GM21515 (cell line): Measurements from ENCODE around the gene GCSAML.

Experiments
- ATAC-seq: cut with Tn5 transposase; IDR thresholded peaks from one replicate; pipeline ENCODE4 v1.9.1; 2021; ENCODE audit not compliant: unreplicated experiment

Gene GCSAML

GRCh38 chr1:247562198-247562597, 13.3 kb downstream of the GCSAML start:
- no peak for ATAC-seq

- no peak for ATAC-seq
These were observed 25.3 kb downstream of the GCSAML start for GRCh38 chr1:247574236-247574635.

- ATAC-seq = no peak
These were observed 25.7 kb downstream of the GCSAML start for GRCh38 chr1:247574664-247575063.

- ATAC-seq = no peak
These were observed 27.6 kb downstream of the GCSAML start for GRCh38 chr1:247576514-247576913.

- no peak for ATAC-seq
These were observed 30.1 kb downstream of the GCSAML start for GRCh38 chr1:247578946-247579460.

- no peak for ATAC-seq
These were observed 39.1 kb downstream of the GCSAML start, which contains the start of gene OR2G2 for GRCh38 chr1:247588060-247588459. OR2G2 (plus strand) TSS chr1:247588360; CDS start chr1:247588360, 0 bp downstream.

- ATAC-seq = no peak
These were observed 56.4 kb downstream of the GCSAML start, which contains the start of gene OR2G3 for GRCh38 chr1:247605286-247605685. OR2G3 (plus strand) TSS chr1:247605586; CDS start chr1:247605586, 0 bp downstream.

GRCh38 chr1:247613405-247613804, 64.5 kb downstream of the GCSAML start:
- no peak for ATAC-seq

GRCh38 chr1:247614625-247615024, 65.7 kb downstream of the GCSAML start:
- no peak for ATAC-seq
